GM19099 (cell line): ENCODE data around the gene BCKDHB.

ENCODE experiments used
- POLR2A ChIP-seq: IDR thresholded peaks from 3 replicates; pipeline ENCODE4 v1.6.1; 2011; ENCODE audit warnings: low read depth; ENCODE audit not compliant: insufficient read length; ENCODE audit errors: extremely low read depth

Gene BCKDHB

GRCh38 chr6:80331522-80331921, 225.1 kb downstream of the BCKDHB start:
- no peak for TF ChIP-seq POLR2A

- TF ChIP-seq POLR2A: no peak
These were observed 225.5 kb downstream of the BCKDHB start for GRCh38 chr6:80331974-80332373.

GRCh38 chr6:80333342-80333741, 226.9 kb downstream of the BCKDHB start:
- TF ChIP-seq POLR2A: no peak

GRCh38 chr6:80335121-80335531, 228.7 kb downstream of the BCKDHB start:
- TF ChIP-seq POLR2A: no peak

GRCh38 chr6:80336911-80337310, 230.4 kb downstream of the BCKDHB start:
- no peak for TF ChIP-seq POLR2A

GRCh38 chr6:80338201-80338836, 231.8 kb downstream of the BCKDHB start:
- TF ChIP-seq POLR2A: no peak

GRCh38 chr6:80339421-80339820, 232.9 kb downstream of the BCKDHB start:
- TF ChIP-seq POLR2A: no peak

GRCh38 chr6:80340280-80340679, 233.8 kb downstream of the BCKDHB start:
- TF ChIP-seq POLR2A: no peak

GRCh38 chr6:80340686-80341085, 234.2 kb downstream of the BCKDHB start:
- no peak for TF ChIP-seq POLR2A

GRCh38 chr6:80341330-80341729, 234.9 kb downstream of the BCKDHB start:
- TF ChIP-seq POLR2A: no peak

- TF ChIP-seq POLR2A: no peak
These were observed 237.0 kb downstream of the BCKDHB start for GRCh38 chr6:80343511-80343910.

- TF ChIP-seq POLR2A: no peak
These were observed 240.6 kb downstream of the BCKDHB start for GRCh38 chr6:80347101-80347500.

GRCh38 chr6:80348263-80348662, 241.8 kb downstream of the BCKDHB start:
- TF ChIP-seq POLR2A: no peak

- TF ChIP-seq POLR2A: no peak
These were observed 249.5 kb downstream of the BCKDHB start for GRCh38 chr6:80356000-80356399.

- TF ChIP-seq POLR2A: no peak
These were observed 250.1 kb downstream of the BCKDHB start for GRCh38 chr6:80356545-80356944.

- no peak for TF ChIP-seq POLR2A
These were observed 250.6 kb downstream of the BCKDHB start for GRCh38 chr6:80357081-80357480.

- no peak for TF ChIP-seq POLR2A
These were observed 251.2 kb downstream of the BCKDHB start for GRCh38 chr6:80357674-80358073.

GRCh38 chr6:80363501-80364122, 257.1 kb downstream of the BCKDHB start:
- no peak for TF ChIP-seq POLR2A

- no peak for TF ChIP-seq POLR2A
These were observed 257.7 kb downstream of the BCKDHB start for GRCh38 chr6:80364149-80364548.
